GM23248 (cell line): ENCODE data around the gene ABCB7. TPM values are rescaled to one million over a fixed set of nuclear protein-coding genes. Genes with fewer than 3 reads are reported as not detected.
A peak's percentile ranks its signal among the peaks of the same experiment; 100 is the strongest.
"Not testable (repeated sequence)": the region's sequence is repeated elsewhere in the genome, so short reads cannot be mapped to it uniquely, and the experiment has no call there.

Experiments
- DNase-seq: peaks from one replicate; pipeline ENCODE4 v3.0.0-alpha.2; 2015
- H2AFZ ChIP-seq: fragments of 200-600 bp; sonication (generic); 2 replicates; pipeline ENCODE4 v1.6.1; 2016; ENCODE audit warnings: antibody characterized with exemption
- H3F3A ChIP-seq: fragments of 200-600 bp; sonication (generic); 2 replicates; pipeline ENCODE4 v1.6.1; 2016; ENCODE audit warnings: mild to moderate bottlenecking, antibody characterized with exemption, mixed run types; ENCODE audit not compliant: insufficient read depth
- H3K27ac ChIP-seq: fragments of 200-600 bp; sonication (generic); 2 replicates; pipeline ENCODE4 v1.5.1; 2016; ENCODE audit warnings: mild to moderate bottlenecking
- H3K27me3 ChIP-seq: fragments of 200-600 bp; sonication (generic); replicated peaks from 2 replicates; pipeline ENCODE4 v1.6.1; 2016; ENCODE audit warnings: mild to moderate bottlenecking; ENCODE audit not compliant: insufficient read depth
- H3K36me3 ChIP-seq: fragments of 200-600 bp; sonication (generic); 2 replicates; pipeline ENCODE4 v1.6.1; 2016; ENCODE audit warnings: low read depth, mild to moderate bottlenecking
- H3K4me1 ChIP-seq: fragments of 200-600 bp; sonication (generic); 2 replicates; pipeline ENCODE4 v1.6.1; 2016; ENCODE audit warnings: mild to moderate bottlenecking; ENCODE audit not compliant: insufficient read depth
- H3K4me2 ChIP-seq: fragments of 200-600 bp; sonication (generic); one replicate; pipeline ENCODE4 v1.6.1; 2016; ENCODE audit warnings: mild to moderate bottlenecking; ENCODE audit not compliant: unreplicated experiment
- H3K4me3 ChIP-seq: fragments of 200-600 bp; sonication (generic); 2 replicates; pipeline ENCODE4 v1.5.1; 2016; ENCODE audit warnings: mild to moderate bottlenecking
- H3K79me2 ChIP-seq: fragments of 200-600 bp; sonication (generic); 2 replicates; pipeline ENCODE4 v1.6.1; 2016; ENCODE audit warnings: mild to moderate bottlenecking; ENCODE audit not compliant: insufficient read depth
- H3K9ac ChIP-seq: fragments of 200-600 bp; sonication (generic); 2 replicates; pipeline ENCODE4 v1.6.1; 2016; ENCODE audit warnings: mild to moderate bottlenecking
- H3K9me2 ChIP-seq: fragments of 200-600 bp; sonication (generic); 2 replicates; pipeline ENCODE4 v1.6.1; 2016; ENCODE audit warnings: mixed run types, mild to moderate bottlenecking, moderate library complexity; ENCODE audit not compliant: insufficient read depth
- H3K9me3 ChIP-seq: fragments of 200-600 bp; sonication (generic); one replicate; pipeline ENCODE4 v1.6.1; 2017; ENCODE audit warnings: low read depth
- H4K20me1 ChIP-seq: fragments of 200-600 bp; sonication (generic); 2 replicates; pipeline ENCODE4 v1.6.0; 2016; ENCODE audit not compliant: insufficient read depth
- EZH2 ChIP-seq: fragments of 200-600 bp; sonication (generic); IDR thresholded peaks from 2 replicates; pipeline ENCODE4 v1.6.1; 2018; ENCODE audit warnings: antibody characterized with exemption, mild to moderate bottlenecking; ENCODE audit not compliant: insufficient read depth, poor library complexity, severe bottlenecking
- EZH2phosphoT487 ChIP-seq: fragments of 200-600 bp; sonication (generic); IDR thresholded peaks from 2 replicates; pipeline ENCODE4 v1.6.1; 2018; ENCODE audit warnings: antibody characterized with exemption, moderate library complexity, mild to moderate bottlenecking, low read depth; ENCODE audit not compliant: insufficient read depth
- WGBS, 2 experiments: methylation state at CpG; one replicate each; pipeline ENCODE4 v1.1.6; 2015 to 2017; ENCODE audit warnings: low lambda C conversion rate in 2 of 2, low coverage in 1 of 2; ENCODE audit errors: missing lambda C conversion rate in 2 of 2; 5-methylcytosine and 5-hydroxymethylcytosine counted together
- in situ Hi-C: fragments of 300-500 bp; cut with MboI; formaldehyde crosslinking; loops from 2 replicates; pipeline ENCODE4 v1.15.0; 2020
- polyA plus RNA-seq: library from polyadenylated mRNA; unstranded; fragments of >200 nt; fragmentation: Nextera tagmentation; extraction: Ambion mirVana; gene quantifications from 2 replicates; pipeline ENCODE4 v1.2.1, GENCODE V29; 2016
- total RNA-seq: library from RNA; depleted of rRNA; stranded (reverse); fragments of >200 nt; shearing (Covaris generic); gene quantifications from 2 replicates; pipeline ENCODE4 v1.2.3, GENCODE V29; 2014

The ABCB7 gene
- total and polyA plus RNA-seq, 2 experiments from 2014 or later: 5.0 to 12.2 TPM

DNA sequence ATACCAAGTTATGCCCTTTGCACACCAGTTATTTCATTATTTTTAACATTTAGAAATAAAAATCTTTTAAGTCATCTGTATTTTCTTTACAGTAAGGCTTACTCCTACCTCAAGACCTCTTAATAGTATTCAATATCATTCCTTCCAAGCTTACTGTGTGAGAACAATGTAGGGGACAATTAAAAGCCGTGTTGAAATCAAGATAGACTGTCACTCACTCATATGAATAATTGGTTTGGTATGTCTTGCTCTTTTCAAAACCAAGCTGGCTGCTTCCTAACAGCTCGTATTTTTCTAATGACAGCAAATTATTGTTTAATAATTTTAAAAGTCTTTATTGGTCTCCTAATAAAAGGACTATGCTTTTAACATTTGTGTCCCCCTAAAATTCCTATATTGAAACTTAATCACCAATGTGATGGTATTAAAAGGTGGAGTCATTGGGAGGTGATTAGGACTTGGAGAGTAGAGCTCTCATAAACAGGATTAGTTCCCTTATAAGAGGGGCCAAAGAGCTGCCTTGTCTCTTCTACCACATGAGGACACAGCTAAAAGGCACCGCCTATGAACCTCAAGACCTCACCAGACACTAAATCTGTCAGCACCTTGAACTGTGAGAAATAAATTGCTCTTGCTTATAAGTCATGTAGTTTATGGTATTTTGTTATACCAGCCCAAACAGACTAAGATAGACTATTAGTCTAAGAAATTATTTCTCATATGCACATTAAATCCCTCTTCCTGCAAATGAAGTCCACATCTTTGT lies 4.1 kb downstream of the ABCB7 start:
- Histone ChIP-seq H3K4me3 (no peak overlapping the region), H3K4me1 (peaks cover 7% of the 10 kb centered on the region), H3K9me2 (no peaks in the 10 kb centered on the region), H2AFZ (no peak overlapping the region), H3K27ac (no peak overlapping the region), H3K27me3 (no peaks in the 10 kb centered on the region), H3K9ac (no peak overlapping the region), H3K9me3 (no peaks in the 10 kb centered on the region), H3F3A (no peaks in the 10 kb centered on the region), H3K4me2 (no peak overlapping the region), H3K36me3 (no peaks in the 10 kb centered on the region), H3K79me2 (peaks cover 37% of the 10 kb centered on the region), H4K20me1 (no peaks in the 10 kb centered on the region)
- TF ChIP-seq EZH2: no peak
- no peak for TF ChIP-seq EZH2phosphoT487
- DNase-seq: peak; percentile 1
- 41 to 49% methylated on average over 3 of the region's 3 CpGs for WGBS, 2 experiments
- in situ Hi-C loops: no loop called here

DNA sequence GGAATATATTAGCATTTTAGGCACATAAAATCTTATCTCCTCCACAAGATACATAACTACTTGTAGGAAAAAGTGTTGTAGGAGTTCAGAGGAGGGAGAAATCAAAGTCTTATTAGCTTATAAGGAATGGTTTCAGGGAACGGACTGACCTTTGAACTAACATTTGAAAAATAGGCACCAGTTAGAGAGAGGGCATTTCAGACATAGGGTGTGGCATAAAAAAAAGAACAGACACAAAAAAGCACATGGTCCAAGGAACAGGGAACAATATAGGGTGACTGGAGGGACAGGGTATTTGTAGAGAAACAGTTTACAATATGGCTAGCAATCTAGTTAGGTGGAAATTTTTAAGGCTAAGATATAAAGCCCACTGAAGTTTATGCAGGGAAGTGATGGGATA lies 6.4 kb downstream of the ABCB7 start:
- H3K4me2 ChIP-seq: no peak overlapping the region
- H3K9me3 ChIP-seq: no peaks in the 10 kb centered on the region
- WGBS, 2 experiments: 100% methylated on average over 1 of the region's 1 CpG
- no peak for DNase-seq
- H2AFZ ChIP-seq: no peak overlapping the region
- in situ Hi-C loops: no loop called here
- H3K79me2 ChIP-seq: peaks cover 44% of the 10 kb centered on the region
- H3K9me2 ChIP-seq: no peaks in the 10 kb centered on the region
- 0 out of 2 replicates have a peak, but pooled peaks cover 1% of the 10 kb centered on the region for H3K4me1 ChIP-seq
- H3K27me3 ChIP-seq: no peaks in the 10 kb centered on the region
- no peak overlapping the region for H3K9ac ChIP-seq
- no peak overlapping the region for H3K4me3 ChIP-seq
- no peaks in the 10 kb centered on the region for H3F3A ChIP-seq
- TF ChIP-seq EZH2phosphoT487 (no peak), EZH2 (no peak)
- no peaks in the 10 kb centered on the region for H4K20me1 ChIP-seq
- no peak overlapping the region for H3K27ac ChIP-seq
- no peaks in the 10 kb centered on the region for H3K36me3 ChIP-seq

DNA sequence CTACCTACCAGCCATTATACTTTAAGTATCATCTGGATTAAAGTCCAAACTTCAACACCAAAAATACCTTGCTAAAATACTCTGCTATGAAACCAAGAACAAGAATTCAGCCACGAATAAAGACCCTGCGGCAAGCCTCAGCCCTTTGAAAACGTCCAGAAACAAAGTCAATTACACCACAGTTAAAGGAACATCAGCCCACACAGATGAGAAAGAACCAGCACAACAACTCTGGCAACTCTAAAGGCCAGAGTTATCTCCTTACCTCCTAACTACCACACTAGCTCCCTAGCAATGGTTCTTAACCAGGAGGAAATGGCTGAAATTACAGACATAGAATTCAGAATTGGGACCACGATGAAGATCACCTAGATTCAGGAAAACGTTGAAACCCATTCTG lies 23.4 kb downstream of the ABCB7 start:
- no peaks in the 10 kb centered on the region for H3F3A ChIP-seq
- in situ Hi-C loops: no loop called here
- 91 to 97% methylated on average over 5 of the region's 5 CpGs for WGBS, 2 experiments
- DNase-seq: no peak
- H3K27me3 ChIP-seq: no peaks in the 10 kb centered on the region
- TF ChIP-seq EZH2 (no peak), EZH2phosphoT487 (no peak)
- H4K20me1 ChIP-seq: no peaks in the 10 kb centered on the region
- H3K9me2 ChIP-seq: no peaks in the 10 kb centered on the region
- no peak overlapping the region for H3K4me2 ChIP-seq
- H3K79me2 ChIP-seq: peaks cover 39% of the 10 kb centered on the region
- H3K36me3 ChIP-seq: no peaks in the 10 kb centered on the region
- no peak overlapping the region for H2AFZ ChIP-seq
- no peak overlapping the region for H3K27ac ChIP-seq
- H3K4me1 ChIP-seq: no peaks in the 10 kb centered on the region
- no peaks in the 10 kb centered on the region for H3K9me3 ChIP-seq
- no peak overlapping the region for H3K4me3 ChIP-seq
- no peak overlapping the region for H3K9ac ChIP-seq

DNA sequence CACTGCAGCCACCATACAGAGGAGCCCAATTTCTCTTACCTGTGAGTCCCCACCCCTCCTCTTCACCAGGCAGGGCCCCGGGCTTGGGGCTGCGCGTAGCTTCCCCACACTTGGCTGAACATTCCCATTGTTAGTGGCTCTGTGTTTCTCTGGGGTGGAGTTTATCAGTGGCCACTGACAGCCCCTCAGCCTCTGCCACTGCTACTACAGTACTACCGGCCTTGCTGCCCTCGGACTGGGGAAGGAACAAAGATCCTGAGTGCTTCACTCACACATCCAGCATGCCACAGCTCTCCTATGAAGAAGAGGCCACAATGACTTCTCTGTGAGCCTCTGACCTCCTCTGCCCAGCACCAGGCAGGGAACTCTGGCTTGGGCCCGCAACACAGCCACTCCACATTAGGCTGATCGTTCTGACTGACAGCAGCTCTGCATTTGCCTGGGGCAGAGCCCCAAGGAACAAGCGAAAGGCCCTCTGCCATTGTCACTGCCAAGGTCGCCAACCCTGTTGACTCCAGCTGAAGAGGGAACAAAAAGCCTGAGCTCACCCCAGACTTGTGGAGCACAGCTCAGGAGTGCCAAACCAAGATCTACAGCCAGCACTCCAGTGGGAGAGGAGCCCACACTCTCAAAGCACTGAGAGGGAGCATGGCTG lies 24.0 kb downstream of the ABCB7 start:
- no peaks in the 10 kb centered on the region for H4K20me1 ChIP-seq
- no peak overlapping the region for H3K9ac ChIP-seq
- 90 to 100% methylated on average over 6 to 7 of the region's 9 CpGs for WGBS, 2 experiments
- no peak for DNase-seq
- H3K79me2 ChIP-seq: peaks cover 37% of the 10 kb centered on the region
- in situ Hi-C loops: no loop called here
- H3F3A ChIP-seq: no peaks in the 10 kb centered on the region
- H3K9me2 ChIP-seq: no peaks in the 10 kb centered on the region
- H3K9me3 ChIP-seq: no peaks in the 10 kb centered on the region
- no peak overlapping the region for H3K4me3 ChIP-seq
- TF ChIP-seq EZH2: no peak
- no peak for TF ChIP-seq EZH2phosphoT487
- no peak overlapping the region for H3K27ac ChIP-seq
- H3K4me1 ChIP-seq: no peaks in the 10 kb centered on the region
- H2AFZ ChIP-seq: no peak overlapping the region
- no peak overlapping the region for H3K4me2 ChIP-seq
- no peaks in the 10 kb centered on the region for H3K36me3 ChIP-seq
- no peaks in the 10 kb centered on the region for H3K27me3 ChIP-seq

DNA sequence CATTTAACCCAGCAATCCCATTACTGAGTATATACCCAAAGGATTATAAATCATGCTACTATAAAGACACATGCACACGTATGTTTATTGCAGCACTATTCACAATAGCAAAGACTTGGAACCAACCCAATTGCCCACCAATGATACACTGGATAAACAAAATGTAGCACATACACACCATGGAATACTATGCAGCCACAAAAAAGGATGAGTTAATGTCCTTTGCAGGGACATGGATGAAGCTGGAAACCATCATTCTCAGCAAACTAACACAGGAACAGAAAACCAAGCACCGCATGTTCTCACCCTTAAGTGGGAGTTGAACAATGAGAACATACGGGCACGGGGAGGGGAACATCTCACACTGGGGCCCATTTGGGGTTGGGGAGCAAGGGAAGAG lies 27.0 kb downstream of the ABCB7 start:
- H3K9me2 ChIP-seq, H3K4me1 ChIP-seq, H3K27ac ChIP-seq, H2AFZ ChIP-seq, H3K9me3 ChIP-seq, H3K4me3 ChIP-seq, H3K36me3 ChIP-seq, H3K27me3 ChIP-seq, in situ Hi-C loops, H3K9ac ChIP-seq, H4K20me1 ChIP-seq, H3F3A ChIP-seq, DNase-seq, H3K4me2 ChIP-seq: not testable (repeated sequence)
- H3K79me2 ChIP-seq: peaks cover 15% of the 10 kb centered on the region; the same call in 1 of the 2 replicates
- 96 to 100% methylated on average over 4 of the region's 4 CpGs for WGBS, 2 experiments
